HepG2 (cell line): ENCODE results near the gene RAB17. TPM values are rescaled to one million over a fixed set of nuclear protein-coding genes. Genes with fewer than 3 reads are reported as not detected.

Experiments
- AHDC1 ChIP-seq: sonication (generic); formaldehyde crosslinking; IDR thresholded peaks from 2 replicates; pipeline ENCODE4 v1.5.1; 2020; ENCODE audit warnings: mild to moderate bottlenecking, missing genetic modification reagents, borderline replicate concordance
- CHCHD3 ChIP-seq: sonication (generic); formaldehyde crosslinking; IDR thresholded peaks from 2 replicates; pipeline ENCODE4 v1.8.0; 2022; ENCODE audit warnings: mild to moderate bottlenecking, missing genetic modification reagents, moderate library complexity
- CREM ChIP-seq, 2 experiments: sonication (generic) in 1 of 2; formaldehyde crosslinking in 1 of 2; IDR thresholded peaks; 2 replicates each; pipeline versions ENCODE4 v1.4.0 to v1.6.1; 2016 to 2020; ENCODE audit warnings: antibody characterized with exemption in 1 of 2, mild to moderate bottlenecking in 1 of 2, missing genetic modification reagents in 1 of 2
- FOXK2 ChIP-seq: fragments of 450-650 bp; IDR thresholded peaks from 2 replicates; pipeline ENCODE4 v1.6.1; 2016
- GTF2F1 ChIP-seq: fragments of 150-350 bp; IDR thresholded peaks from 2 replicates; pipeline ENCODE4 v1.6.1; 2014; ENCODE audit warnings: low read length
- HNRNPH1 ChIP-seq: fragments of 200-400 bp; formaldehyde crosslinking; optimal IDR thresholded peaks from 2 replicates; pipeline ENCODE3; 2017; ENCODE audit warnings: mild to moderate bottlenecking, low read depth, low read length
- HOXA5 ChIP-seq: sonication (generic); formaldehyde crosslinking; IDR thresholded peaks from 2 replicates; pipeline ENCODE4 v1.4.0; 2020; ENCODE audit warnings: missing genetic modification reagents
- KLF11 ChIP-seq: IDR thresholded peaks from 2 replicates; pipeline ENCODE4 v1.6.1; 2016; ENCODE audit warnings: missing compliant biosample characterization
- POGZ ChIP-seq: sonication (generic); formaldehyde crosslinking; IDR thresholded peaks from 2 replicates; pipeline ENCODE4 v1.4.0; 2020; ENCODE audit warnings: mild to moderate bottlenecking, missing genetic modification reagents
- RBFOX2 ChIP-seq: fragments of 200-400 bp; formaldehyde crosslinking; IDR thresholded peaks from 2 replicates; pipeline ENCODE4 v1.6.1; 2017; ENCODE audit warnings: low read depth, mild to moderate bottlenecking, low read length
- SP5 ChIP-seq: IDR thresholded peaks from 2 replicates; pipeline ENCODE4 v1.6.1; 2016; ENCODE audit warnings: low read depth, borderline replicate concordance
- SRSF9 ChIP-seq: fragments of 200-400 bp; formaldehyde crosslinking; IDR thresholded peaks from 2 replicates; pipeline ENCODE4 v1.6.1; 2018; ENCODE audit warnings: borderline replicate concordance, mild to moderate bottlenecking, low read depth, low read length; ENCODE audit not compliant: insufficient read depth, poor library complexity, severe bottlenecking
- TBP ChIP-seq: sonication (generic); formaldehyde crosslinking; IDR thresholded peaks from 2 replicates; pipeline ENCODE4 v1.5.0; 2020; ENCODE audit warnings: missing genetic modification reagents
- TCF12 ChIP-seq, 2 experiments: fragments of 450-650 bp in 1 of 2; sonication (generic) in 1 of 2; formaldehyde crosslinking in 1 of 2; IDR thresholded peaks; 2 replicates each; pipeline versions ENCODE4 v1.6.1 to v1.8.0; 2017 to 2022; ENCODE audit warnings: antibody characterized with exemption in 1 of 2, mild to moderate bottlenecking in 1 of 2, missing genetic modification reagents in 1 of 2, moderate library complexity in 1 of 2
- TFE3 ChIP-seq: IDR thresholded peaks from 2 replicates; pipeline ENCODE4 v1.6.1; 2016
- YY1 ChIP-seq: IDR thresholded peaks from 2 replicates; pipeline ENCODE4 v1.6.1; 2011; ENCODE audit warnings: low read length, low read depth, moderate library complexity, mild to moderate bottlenecking; ENCODE audit not compliant: insufficient read depth, insufficient replicate concordance
- ZNF234 ChIP-seq: sonication (generic); formaldehyde crosslinking; conservative IDR thresholded peaks from 2 replicates; pipeline ENCODE4 v1.5.1; 2020; ENCODE audit warnings: mild to moderate bottlenecking, missing genetic modification reagents
- ZNF256 ChIP-seq: sonication (generic); formaldehyde crosslinking; conservative IDR thresholded peaks from 2 replicates; pipeline ENCODE4 v1.4.0; 2020; ENCODE audit warnings: missing genetic modification reagents
- ZNF33B ChIP-seq: sonication (generic); formaldehyde crosslinking; IDR thresholded peaks from 2 replicates; pipeline ENCODE4 v1.5.1; 2020; ENCODE audit warnings: mild to moderate bottlenecking, missing genetic modification reagents
- ZNF350 ChIP-seq: sonication (generic); formaldehyde crosslinking; IDR thresholded peaks from 2 replicates; pipeline ENCODE4 v1.4.0; 2020; ENCODE audit warnings: mild to moderate bottlenecking, low read depth, missing genetic modification reagents, borderline replicate concordance
- ZNF501 ChIP-seq: sonication (generic); formaldehyde crosslinking; IDR thresholded peaks from 2 replicates; pipeline ENCODE4 v1.5.1; 2020; ENCODE audit warnings: mild to moderate bottlenecking, moderate library complexity, missing genetic modification reagents
- ZSCAN12 ChIP-seq: sonication (generic); formaldehyde crosslinking; IDR thresholded peaks from 2 replicates; pipeline ENCODE4 v1.9.0; 2021; ENCODE audit warnings: mild to moderate bottlenecking, missing genetic modification reagents
- polyA plus RNA-seq, 8 experiments: library from polyadenylated mRNA; depleted of rRNA in 3 of 8; stranded (reverse) in 7 of 8; unstranded in 1 of 8; fragments of >200 nt; fragmentation: Illumina TruSeq in 4 of 8; extraction: Trizol in 4 of 8; gene quantifications; 2 replicates each; pipeline versions ENCODE4 v1.2.1 to v1.2.3, GENCODE V29; 2011 to 2016; ENCODE audit warnings: low read depth in 4 of 8, missing spikeins in 1 of 8, mixed read lengths in 1 of 8; ENCODE audit not compliant: insufficient read depth in 1 of 8
- total RNA-seq, 5 experiments: library from RNA; depleted of rRNA; stranded (reverse); fragments of >200 nt; fragmentation: Illumina TruSeq; extraction: Trizol; gene quantifications; 2 replicates each; pipeline ENCODE4 v1.2.3, GENCODE V29; 2016; ENCODE audit warnings: low read depth in 1 of 5

RAB17 gene
- total and polyA plus RNA-seq, 2 of the 13 experiments (the other 11 are each of a cell fraction or from before 2014, with no cell fraction given): 68.0 to 124 TPM

- TF ChIP-seq AHDC1 (no peak), KLF11 (CRISPR knock-in tag) (no peak), TCF12 (IDR thresholded peaks at IDR 0.05) (no peak), TCF12 (CRISPR knock-in tag; IDR thresholded peaks at IDR 0.05) (no peak), HNRNPH1 (no peak), CREM (IDR thresholded peaks at IDR 0.05) (no peak), CREM (CRISPR knock-in tag; IDR thresholded peaks at IDR 0.05) (no peak), TBP (0 out of 2 replicates have a peak, but pooled peaks have one; percentile 36), POGZ (CRISPR knock-in tag) (peak; percentile 19; the same call in 1 of the 2 replicates), GTF2F1 (no peak), FOXK2 (0 out of 2 replicates have a peak, but pooled peaks have one; percentile 42), SRSF9 (no peak), ZSCAN12 (CRISPR knock-in tag) (no peak), YY1 (no peak), TFE3 (CRISPR knock-in tag) (0 out of 2 replicates have a peak, but pooled peaks have one; percentile 21), ZNF256 (CRISPR knock-in tag) (no peak), RBFOX2 (peak; percentile 57), ZNF350 (CRISPR knock-in tag) (no peak; the same call in 1 of the 2 replicates), SP5 (peak; percentile 50; the same call in 1 of the 2 replicates), ZNF33B (CRISPR knock-in tag) (peak; percentile 50; the same call in 1 of the 2 replicates), CHCHD3 (CRISPR knock-in tag) (no peak), ZNF234 (CRISPR knock-in tag) (no peak), HOXA5 (CRISPR knock-in tag) (peak; percentile 54; the same call in 1 of the 2 replicates), ZNF501 (CRISPR knock-in tag) (0 out of 2 replicates have a peak, but pooled peaks have one; percentile 30)
Measured at GRCh38 chr2:237581751-237582746, 8.5 kb downstream of the RAB17 start (continued).
